Measurements from ENCODE around the gene CCDC32.

- no peak for TF ChIP-seq CTCF (IDR thresholded peaks at IDR 0.05)
- no peak for TF ChIP-seq POLR2A (IDR thresholded peaks at IDR 0.05)
- no peak for TF ChIP-seq POLR2AphosphoS5 (IDR thresholded peaks at IDR 0.05)
Observed at GRCh38 chr15:40565333-40566238, 744 bp upstream of the CCDC32 start.

All from sigmoid colon (tissue), 4 donors.